ENCODE results near the gene GSE1.

GSE1 gene

GRCh38 chr16:85605051-85605911 lies 7.8 kb upstream of the GSE1 start:
- Histone ChIP-seq H3K9ac (ENCODE audit: low read length) (no peak overlapping the region), H3K9me3 (ENCODE audit: control insufficient read depth, low read depth, low read length) (no peaks in the 10 kb centered on the region), H3K27ac (ENCODE audit: low read length) (no peak overlapping the region), H3K36me3 (ENCODE audit: control insufficient read depth, low read depth, low read length) (no peaks in the 10 kb centered on the region), H3K4me1 (ENCODE audit: control insufficient read depth, low read depth, low read length) (peaks cover 65% of the 10 kb centered on the region), H3K4me3 (ENCODE audit: low read length) (no peak overlapping the region), H3K27me3 (ENCODE audit: control insufficient read depth, insufficient read depth, low read length) (peaks cover 17% of the 10 kb centered on the region)

- no peaks in the 10 kb centered on the region for H3K36me3 ChIP-seq (ENCODE audit: control insufficient read depth, low read depth, low read length)
- peaks cover 62% of the 10 kb centered on the region for H3K4me1 ChIP-seq (ENCODE audit: control insufficient read depth, low read depth, low read length)
- H3K9ac ChIP-seq (ENCODE audit: low read length) = no peak overlapping the region
- peak overlapping the region; percentile 48 for H3K27ac ChIP-seq (ENCODE audit: low read length)
- H3K27me3 ChIP-seq (ENCODE audit: control insufficient read depth, insufficient read depth, low read length) = peaks cover 17% of the 10 kb centered on the region
- H3K9me3 ChIP-seq (ENCODE audit: control insufficient read depth, low read depth, low read length) = no peaks in the 10 kb centered on the region
- H3K4me3 ChIP-seq (ENCODE audit: low read length) = no peak overlapping the region
Measured at GRCh38 chr16:85605912-85606841, 6.9 kb upstream of the GSE1 start.

- Histone ChIP-seq H3K27me3 (ENCODE audit: control insufficient read depth, insufficient read depth, low read length) (peaks cover 17% of the 10 kb centered on the region), H3K27ac (ENCODE audit: low read length) (peak overlapping the region; percentile 78), H3K4me3 (ENCODE audit: low read length) (peak overlapping the region; percentile 47), H3K36me3 (ENCODE audit: control insufficient read depth, low read depth, low read length) (no peaks in the 10 kb centered on the region), H3K9me3 (ENCODE audit: control insufficient read depth, low read depth, low read length) (no peaks in the 10 kb centered on the region), H3K9ac (ENCODE audit: low read length) (peak overlapping the region; percentile 59), H3K4me1 (ENCODE audit: control insufficient read depth, low read depth, low read length) (peaks cover 56% of the 10 kb centered on the region)
Measured at GRCh38 chr16:85606904-85607303, 6.2 kb upstream of the GSE1 start.

DNA sequence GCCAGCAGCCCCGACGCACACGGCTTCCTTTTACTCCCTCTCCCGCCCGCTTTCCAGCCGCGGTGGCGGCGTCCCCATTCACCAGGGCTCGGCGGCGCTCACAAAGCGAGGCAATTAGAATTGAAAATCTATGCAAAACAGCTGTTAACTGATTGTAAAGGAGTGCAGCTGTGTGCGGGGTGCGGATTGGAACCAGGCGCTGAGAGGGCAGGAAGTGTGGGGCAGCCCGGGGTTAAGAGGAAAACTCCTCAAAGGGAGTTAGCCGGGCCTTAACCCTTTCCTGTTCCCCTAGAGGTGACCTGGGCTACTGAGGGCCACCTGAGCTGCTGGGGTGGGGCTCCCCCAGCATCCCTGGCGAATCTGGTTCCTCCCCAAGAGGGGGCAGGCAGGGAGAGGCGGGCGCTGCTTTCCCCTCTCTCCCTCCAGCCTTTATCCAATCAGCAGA lies 5.8 kb upstream of the GSE1 start:
- Histone ChIP-seq H3K9me3 (ENCODE audit: control insufficient read depth, low read depth, low read length) (no peaks in the 10 kb centered on the region), H3K4me1 (ENCODE audit: control insufficient read depth, low read depth, low read length) (peaks cover 53% of the 10 kb centered on the region), H3K27ac (ENCODE audit: low read length) (peak overlapping the region; percentile 78), H3K4me3 (ENCODE audit: low read length) (peak overlapping the region; percentile 47), H3K9ac (ENCODE audit: low read length) (peak overlapping the region; percentile 59), H3K36me3 (ENCODE audit: control insufficient read depth, low read depth, low read length) (no peaks in the 10 kb centered on the region), H3K27me3 (ENCODE audit: control insufficient read depth, insufficient read depth, low read length) (peaks cover 17% of the 10 kb centered on the region)

GRCh38 chr16:85607796-85608514 lies 5.2 kb upstream of the GSE1 start:
- Histone ChIP-seq H3K36me3 (ENCODE audit: control insufficient read depth, low read depth, low read length) (no peaks in the 10 kb centered on the region), H3K27me3 (ENCODE audit: control insufficient read depth, insufficient read depth, low read length) (peaks cover 17% of the 10 kb centered on the region), H3K27ac (ENCODE audit: low read length) (no peak overlapping the region), H3K9ac (ENCODE audit: low read length) (no peak overlapping the region), H3K4me1 (ENCODE audit: control insufficient read depth, low read depth, low read length) (peaks cover 47% of the 10 kb centered on the region), H3K9me3 (ENCODE audit: control insufficient read depth, low read depth, low read length) (no peaks in the 10 kb centered on the region), H3K4me3 (ENCODE audit: low read length) (peak overlapping the region; percentile 47)

DNA sequence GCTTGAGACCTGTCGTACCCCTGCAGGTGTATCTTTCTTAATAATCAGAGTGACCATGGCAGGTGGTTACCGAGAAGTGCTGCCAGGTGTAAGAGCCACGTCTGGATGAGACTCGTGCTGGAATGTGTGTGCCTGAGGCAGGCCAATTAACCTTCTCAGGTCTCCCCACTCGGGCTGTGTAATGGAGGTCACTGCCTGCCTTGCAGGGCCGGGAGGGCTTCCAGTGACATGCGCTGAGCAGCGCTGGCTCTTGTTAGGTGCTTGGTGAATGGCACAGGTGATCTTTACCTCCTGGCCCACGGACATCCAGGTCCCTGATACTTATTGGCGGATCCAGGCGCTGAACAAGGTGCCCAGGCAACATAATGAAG lies 4.6 kb upstream of the GSE1 start:
- no peak overlapping the region for H3K9ac ChIP-seq (ENCODE audit: low read length)
- peaks cover 44% of the 10 kb centered on the region for H3K4me1 ChIP-seq (ENCODE audit: control insufficient read depth, low read depth, low read length)
- H3K9me3 ChIP-seq (ENCODE audit: control insufficient read depth, low read depth, low read length) = no peaks in the 10 kb centered on the region
- no peak overlapping the region for H3K27ac ChIP-seq (ENCODE audit: low read length)
- H3K27me3 ChIP-seq (ENCODE audit: control insufficient read depth, insufficient read depth, low read length) = peaks cover 17% of the 10 kb centered on the region
- H3K36me3 ChIP-seq (ENCODE audit: control insufficient read depth, low read depth, low read length) = no peaks in the 10 kb centered on the region
- no peak overlapping the region for H3K4me3 ChIP-seq (ENCODE audit: low read length)

- Histone ChIP-seq H3K27ac (ENCODE audit: low read length) (no peak overlapping the region), H3K4me1 (ENCODE audit: control insufficient read depth, low read depth, low read length) (peaks cover 44% of the 10 kb centered on the region), H3K36me3 (ENCODE audit: control insufficient read depth, low read depth, low read length) (no peaks in the 10 kb centered on the region), H3K9me3 (ENCODE audit: control insufficient read depth, low read depth, low read length) (no peaks in the 10 kb centered on the region), H3K4me3 (ENCODE audit: low read length) (no peak overlapping the region), H3K27me3 (ENCODE audit: control insufficient read depth, insufficient read depth, low read length) (peaks cover 17% of the 10 kb centered on the region), H3K9ac (ENCODE audit: low read length) (no peak overlapping the region)
Measured at GRCh38 chr16:85608887-85609286, 4.2 kb upstream of the GSE1 start.

DNA sequence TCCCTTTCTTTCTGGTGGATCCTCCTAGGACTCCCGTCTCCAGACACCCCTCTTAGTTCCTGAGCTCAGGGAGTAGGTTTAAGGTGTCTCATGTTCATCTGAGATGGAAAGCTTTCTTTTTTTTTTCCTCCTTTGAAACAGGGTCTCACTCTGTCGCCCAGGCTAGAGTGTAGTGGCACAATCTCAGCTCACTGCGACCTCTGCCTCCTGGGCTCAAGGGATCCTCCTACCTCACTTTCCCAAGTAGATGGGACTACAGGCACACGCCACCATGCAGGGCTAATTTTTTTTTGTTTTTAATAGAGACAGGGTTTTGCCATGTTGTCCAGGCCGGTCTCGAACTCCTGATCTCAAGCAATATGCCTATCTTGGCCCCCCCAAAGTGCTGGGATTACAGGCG lies 3.6 kb upstream of the GSE1 start:
- no peak overlapping the region for H3K9ac ChIP-seq (ENCODE audit: low read length)
- no peaks in the 10 kb centered on the region for H3K36me3 ChIP-seq (ENCODE audit: control insufficient read depth, low read depth, low read length)
- no peak overlapping the region for H3K4me3 ChIP-seq (ENCODE audit: low read length)
- no peak overlapping the region for H3K27ac ChIP-seq (ENCODE audit: low read length)
- H3K9me3 ChIP-seq (ENCODE audit: control insufficient read depth, low read depth, low read length) = no peaks in the 10 kb centered on the region
- H3K27me3 ChIP-seq (ENCODE audit: control insufficient read depth, insufficient read depth, low read length) = peaks cover 17% of the 10 kb centered on the region
- H3K4me1 ChIP-seq (ENCODE audit: control insufficient read depth, low read depth, low read length) = peaks cover 44% of the 10 kb centered on the region

- H3K4me1 ChIP-seq (ENCODE audit: control insufficient read depth, low read depth, low read length) = peaks cover 42% of the 10 kb centered on the region
- no peak overlapping the region for H3K9ac ChIP-seq (ENCODE audit: low read length)
- H3K36me3 ChIP-seq (ENCODE audit: control insufficient read depth, low read depth, low read length) = no peaks in the 10 kb centered on the region
- no peaks in the 10 kb centered on the region for H3K9me3 ChIP-seq (ENCODE audit: control insufficient read depth, low read depth, low read length)
- no peak overlapping the region for H3K27ac ChIP-seq (ENCODE audit: low read length)
- peaks cover 17% of the 10 kb centered on the region for H3K27me3 ChIP-seq (ENCODE audit: control insufficient read depth, insufficient read depth, low read length)
- no peak overlapping the region for H3K4me3 ChIP-seq (ENCODE audit: low read length)
Measured at GRCh38 chr16:85610059-85610445, 3.1 kb upstream of the GSE1 start.

GRCh38 chr16:85610446-85611193 lies 2.5 kb upstream of the GSE1 start:
- Histone ChIP-seq H3K4me1 (ENCODE audit: control insufficient read depth, low read depth, low read length) (peaks cover 41% of the 10 kb centered on the region), H3K27me3 (ENCODE audit: control insufficient read depth, insufficient read depth, low read length) (peaks cover 17% of the 10 kb centered on the region), H3K36me3 (ENCODE audit: control insufficient read depth, low read depth, low read length) (no peaks in the 10 kb centered on the region), H3K9ac (ENCODE audit: low read length) (peak overlapping the region; percentile 65), H3K9me3 (ENCODE audit: control insufficient read depth, low read depth, low read length) (no peaks in the 10 kb centered on the region), H3K4me3 (ENCODE audit: low read length) (peak overlapping the region; percentile 62), H3K27ac (ENCODE audit: low read length) (peak overlapping the region; percentile 31)

GRCh38 chr16:85611194-85611443 lies 2.0 kb upstream of the GSE1 start:
- Histone ChIP-seq H3K4me3 (ENCODE audit: low read length) (peak overlapping the region; percentile 62), H3K27ac (ENCODE audit: low read length) (no peak overlapping the region), H3K9ac (ENCODE audit: low read length) (peak overlapping the region; percentile 59), H3K36me3 (ENCODE audit: control insufficient read depth, low read depth, low read length) (no peaks in the 10 kb centered on the region), H3K9me3 (ENCODE audit: control insufficient read depth, low read depth, low read length) (no peaks in the 10 kb centered on the region), H3K27me3 (ENCODE audit: control insufficient read depth, insufficient read depth, low read length) (peaks cover 17% of the 10 kb centered on the region), H3K4me1 (ENCODE audit: control insufficient read depth, low read depth, low read length) (peaks cover 39% of the 10 kb centered on the region)
